Stimulated activated CD4-positive, alpha-beta T cell treated with anti-CD3 and anti-CD28 coated beads, TNF-alpha, amount 100 ng/mL, for 4 hours (primary cell): ENCODE results near the gene ST3GAL5.
"Not testable (repeated sequence)": the region's sequence is repeated elsewhere in the genome, so short reads cannot be mapped to it uniquely, and the experiment has no call there.

Source experiments
- DNase-seq, 3 experiments: peaks; one replicate each; pipeline ENCODE4 v3.0.0-alpha.2; 2020; ENCODE audit warnings: low read depth in 3 of 3

The ST3GAL5 gene

GRCh38 chr2:85888684-85889626 lies at the start of gene ST3GAL5:
Gene ST3GAL5 (minus strand): TSS chr2:85888990. CDS start chr2:85888905, 85 bp downstream.
- DNase-seq: peak; percentile 92 to 98 (median 92)

DNA sequence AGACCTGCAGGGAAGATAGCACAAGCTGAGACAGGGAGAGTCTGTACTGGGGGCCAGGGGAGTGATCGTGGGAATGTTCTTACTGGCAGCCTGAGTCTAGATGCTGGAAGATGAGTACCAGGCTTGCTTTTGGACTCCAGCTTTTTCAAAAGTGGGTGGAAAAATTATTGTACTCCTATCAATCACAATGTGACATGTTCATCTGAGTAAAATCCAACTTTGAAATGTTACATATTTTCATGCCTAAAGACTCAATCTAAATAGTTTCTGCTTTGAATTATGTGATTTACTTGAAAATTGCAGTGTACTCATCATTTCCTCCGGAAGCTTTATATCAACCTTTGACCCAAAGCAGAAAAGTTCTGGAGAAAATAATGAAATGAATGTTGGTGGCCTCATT lies 49.7 kb upstream of the ST3GAL5 start:
- DNase-seq: no peak

DNA sequence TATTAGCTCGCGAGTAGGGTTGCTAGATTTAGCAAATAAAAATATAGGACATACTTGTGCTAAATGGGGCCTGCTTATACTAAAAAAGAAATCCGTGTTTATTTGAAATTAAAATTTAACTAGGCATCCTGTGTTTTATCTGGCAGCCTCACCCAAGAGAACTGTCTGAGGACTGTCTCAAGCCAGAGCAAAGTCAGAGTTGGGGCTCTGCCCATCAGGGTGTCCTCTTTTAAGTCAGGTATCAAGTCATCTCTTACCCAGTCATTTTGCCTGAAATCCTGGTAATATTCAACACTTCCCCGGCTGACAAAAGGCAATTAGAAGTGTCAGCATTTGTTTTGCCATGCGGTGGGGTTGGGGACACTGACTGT lies 48.3 kb upstream of the ST3GAL5 start:
- DNase-seq: no peak

DNA sequence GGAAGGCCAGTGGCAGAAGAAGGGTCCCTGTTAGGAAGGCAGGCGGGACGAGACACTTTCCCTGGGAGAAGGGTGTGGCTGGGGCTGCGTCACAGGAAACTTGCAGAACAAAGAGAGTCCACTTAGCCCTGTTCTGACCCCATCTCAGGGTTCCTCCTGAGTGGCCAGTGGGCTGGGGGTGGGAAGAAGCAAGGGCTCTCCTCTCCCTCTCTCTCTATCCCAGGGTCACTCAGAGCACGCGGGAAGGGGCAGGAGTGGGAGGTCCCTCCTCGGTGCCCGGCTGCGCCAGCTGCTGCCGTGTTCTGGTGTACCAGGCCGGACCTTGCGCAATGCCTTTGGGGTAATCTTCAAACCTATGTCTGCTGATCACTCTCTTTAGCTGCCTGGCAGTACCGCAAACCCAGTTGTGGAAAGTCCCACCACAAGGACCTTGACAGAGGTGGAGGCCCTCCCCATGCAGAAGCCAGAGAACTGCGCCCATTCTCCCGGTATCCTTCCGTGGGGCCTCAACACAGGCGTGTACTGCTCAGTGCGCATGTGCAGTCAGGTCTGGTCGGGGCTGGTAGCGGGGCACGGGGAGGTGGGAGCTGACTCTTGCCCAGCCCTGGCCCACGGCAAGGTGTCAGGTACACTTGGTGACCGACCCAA lies 47.8 kb upstream of the ST3GAL5 start:
- DNase-seq: no peak

- no peak for DNase-seq
Observed at GRCh38 chr2:85935746-85936208, 47.0 kb upstream of the ST3GAL5 start.

DNA sequence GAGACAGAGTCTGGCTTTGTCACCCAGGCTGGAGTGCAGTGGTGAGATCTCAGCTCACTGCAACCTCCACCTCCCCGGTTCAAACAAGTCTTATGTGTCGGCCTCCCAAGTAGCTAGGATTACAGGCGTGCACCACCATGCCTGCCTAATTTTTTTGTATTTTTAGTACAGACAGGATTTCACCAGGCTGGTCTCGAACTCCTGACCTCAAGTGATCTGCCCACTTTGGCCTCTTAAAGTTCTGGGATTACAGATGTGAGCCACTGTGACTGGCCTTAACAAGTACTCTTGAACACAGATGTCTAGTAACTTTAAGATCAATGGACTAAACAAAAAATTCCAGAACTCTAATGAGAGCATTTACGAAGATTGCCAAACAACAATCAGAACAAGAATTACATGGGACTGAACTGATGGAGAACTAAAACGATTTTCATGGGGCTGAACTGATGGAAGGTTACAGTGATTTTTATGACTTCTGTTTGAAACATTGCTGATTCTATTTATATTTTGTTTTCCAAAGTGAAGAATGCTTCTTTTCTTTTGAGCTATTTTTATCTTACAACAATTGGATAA lies 46.5 kb upstream of the ST3GAL5 start:
- no peak for DNase-seq

DNA sequence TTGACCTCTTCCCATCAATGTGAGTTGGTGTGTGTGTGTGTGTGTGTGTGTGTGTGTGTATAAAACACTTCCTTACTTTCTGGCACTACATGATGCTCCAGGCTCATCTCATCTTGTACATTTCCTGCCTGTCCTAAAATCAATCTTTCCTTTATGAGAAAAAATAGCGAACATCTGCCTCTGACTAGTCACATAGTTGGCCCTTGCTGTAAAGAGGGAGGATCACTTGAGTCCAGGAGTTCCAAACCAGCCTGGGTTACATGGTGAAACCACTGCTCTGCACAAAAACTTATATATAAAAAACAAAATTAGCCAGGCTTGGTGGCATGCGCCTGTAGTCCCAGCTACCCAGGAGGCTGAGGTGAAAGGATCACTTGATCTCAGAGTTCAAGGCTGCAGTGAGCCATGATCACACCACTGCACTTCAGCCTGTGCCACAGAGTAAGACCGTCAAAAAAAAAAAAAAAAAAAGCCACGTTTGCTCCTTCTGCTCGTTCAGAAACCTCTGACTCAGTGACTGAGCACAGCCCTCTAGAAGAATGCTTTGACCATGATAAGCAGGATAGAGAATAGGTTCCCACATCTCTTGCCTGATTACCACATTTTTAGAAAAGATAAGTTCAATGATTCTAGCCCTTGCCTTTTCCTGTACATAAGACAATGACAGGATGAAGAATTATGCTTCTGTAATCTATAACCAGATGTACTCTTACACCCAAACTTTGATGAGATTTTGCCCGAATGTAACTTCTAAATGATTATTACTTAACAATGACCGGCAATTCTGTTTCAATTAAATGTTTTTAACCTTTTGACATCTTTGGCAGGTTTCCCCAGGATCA lies 45.2 kb upstream of the ST3GAL5 start:
- DNase-seq: no peak

GRCh38 chr2:85931151-85931550 lies 42.4 kb upstream of the ST3GAL5 start:
- not testable (repeated sequence) for DNase-seq

GRCh38 chr2:85930129-85931124 lies 41.6 kb upstream of the ST3GAL5 start:
- DNase-seq: no peak

- no peak for DNase-seq
Observed at GRCh38 chr2:85929096-85930050, 40.6 kb upstream of the ST3GAL5 start.

GRCh38 chr2:85926931-85927661 lies 38.3 kb upstream of the ST3GAL5 start:
- DNase-seq: no peak

- no peak for DNase-seq
Observed at GRCh38 chr2:85926526-85926925, 37.7 kb upstream of the ST3GAL5 start.

- DNase-seq: no peak
Observed at GRCh38 chr2:85925216-85925671, 36.5 kb upstream of the ST3GAL5 start.

GRCh38 chr2:85924522-85924921 lies 35.7 kb upstream of the ST3GAL5 start:
- no peak for DNase-seq

- no peak for DNase-seq
Observed at GRCh38 chr2:85922199-85922598, 33.4 kb upstream of the ST3GAL5 start.

DNA sequence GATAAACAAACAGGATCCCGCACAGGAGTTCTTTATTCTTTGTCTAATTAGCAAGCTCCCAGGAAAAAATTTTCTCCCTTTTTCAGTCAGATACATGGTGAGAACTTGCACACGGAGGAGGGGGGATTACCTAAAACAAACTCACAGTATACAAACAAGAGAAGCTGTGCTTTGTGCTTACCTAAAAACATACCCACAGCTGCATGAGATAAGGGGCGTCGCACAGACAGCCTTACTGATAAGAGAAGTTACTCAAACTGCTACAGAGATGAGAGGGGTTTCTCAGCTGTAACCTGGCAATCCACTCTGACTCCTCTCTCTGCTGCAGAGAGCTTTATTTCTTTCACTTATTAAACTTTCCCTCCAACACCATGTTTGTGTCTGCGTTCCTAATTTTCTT lies 32.9 kb upstream of the ST3GAL5 start:
- DNase-seq: no peak

DNA sequence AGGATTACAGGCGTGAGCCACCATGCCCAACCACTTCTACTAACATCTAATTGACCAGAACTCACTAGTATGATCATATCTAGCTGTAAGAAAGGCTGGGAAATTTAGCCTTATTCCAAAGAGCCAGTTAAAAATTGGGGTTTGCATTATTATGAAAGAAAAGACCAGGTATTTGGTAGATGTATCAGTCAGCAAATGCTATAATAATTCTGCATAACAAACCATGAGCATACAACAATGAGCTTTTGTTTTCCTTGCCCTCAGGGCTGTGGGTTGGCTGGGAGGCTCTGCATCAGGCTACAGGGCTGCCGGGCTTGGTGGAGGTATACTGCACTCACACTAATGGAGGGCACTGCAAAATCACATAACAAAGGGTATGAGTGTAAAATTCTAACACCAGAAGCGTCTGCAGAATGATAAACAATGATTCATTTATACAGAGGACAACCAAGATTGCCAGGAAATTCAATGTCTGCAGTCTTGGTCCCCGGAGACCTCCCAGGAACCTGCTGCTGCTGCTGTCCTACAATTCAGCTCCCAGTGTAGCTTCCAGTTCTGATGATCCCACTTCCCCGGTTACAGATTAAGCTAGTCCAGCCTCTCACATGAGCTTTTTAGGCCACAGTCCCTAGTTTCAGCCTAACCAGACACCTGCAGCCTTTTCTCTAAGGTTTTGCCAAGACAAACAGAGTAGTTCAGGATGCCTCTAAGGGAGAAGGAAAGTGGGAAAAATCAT lies 32.2 kb upstream of the ST3GAL5 start:
- no peak for DNase-seq
